Inflammatory macrophage (primary cell): ENCODE measurements around the gene RPL23.
"Not testable (repeated sequence)": the region's sequence is repeated elsewhere in the genome, so short reads cannot be mapped to it uniquely, and the experiment has no call there.

Experiments used
- DNase-seq, 2 donors: peaks; one replicate each; pipeline ENCODE4 v3.0.0-alpha.2; 2020 to 2022

The RPL23 gene

GRCh38 chr17:38867179-38867967 is 13.9 kb upstream of the RPL23 start:
- peak; percentile 76 to 77 for DNase-seq

GRCh38 chr17:38864636-38865398 is 11.3 kb upstream of the RPL23 start:
- DNase-seq: peak in 1 of 2 donors; percentile 40

GRCh38 chr17:38861399-38861843 is 7.9 kb upstream of the RPL23 start:
- DNase-seq: no peak

- no peak for DNase-seq
These were observed 3.8 kb upstream of the RPL23 start for GRCh38 chr17:38857271-38857670.

- DNase-seq: not testable (repeated sequence)
These were observed 1.7 kb upstream of the RPL23 start for GRCh38 chr17:38855101-38855714.

GRCh38 chr17:38852771-38853291 is 690 bp downstream of the RPL23 start:
- peak in 1 of 2 donors; percentile 21 for DNase-seq

GRCh38 chr17:38851434-38851833 is 2.1 kb downstream of the RPL23 start:
- no peak for DNase-seq

GRCh38 chr17:38850374-38850773 is 3.1 kb downstream of the RPL23 start:
- DNase-seq: no peak

- no peak for DNase-seq
These were observed 4.4 kb downstream of the RPL23 start for GRCh38 chr17:38848939-38849605.

- DNase-seq: no peak
These were observed 5.0 kb downstream of the RPL23 start for GRCh38 chr17:38848557-38848891.

GRCh38 chr17:38844261-38844757 is 9.2 kb downstream of the RPL23 start:
- DNase-seq: no peak

GRCh38 chr17:38825762-38826247 is 27.7 kb downstream of the RPL23 start:
- no peak for DNase-seq

- DNase-seq: peak; percentile 96 to 99
These were observed 28.4 kb downstream of the RPL23 start, which contains the start of gene CWC25 for GRCh38 chr17:38824899-38825761. Gene CWC25, minus strand, starts transcription at chr17:38825321. Its CDS starts 138 bp downstream, at chr17:38825183.

GRCh38 chr17:38815576-38816193 is 37.8 kb downstream of the RPL23 start:
- DNase-seq: peak; percentile 11 to 26

- no peak for DNase-seq
These were observed 43.7 kb downstream of the RPL23 start for GRCh38 chr17:38809828-38810227.

- DNase-seq: no peak
These were observed 53.2 kb downstream of the RPL23 start for GRCh38 chr17:38800237-38800760.

- DNase-seq: peak; percentile 96 to 97
These were observed 53.9 kb downstream of the RPL23 start, which contains the start of gene PIP4K2B for GRCh38 chr17:38799501-38800236. Gene PIP4K2B, minus strand, starts transcription at chr17:38799556. Its CDS starts 132 bp downstream, at chr17:38799424.

GRCh38 chr17:38798614-38799500 is 54.7 kb downstream of the RPL23 start:
- peak; percentile 27 to 44 for DNase-seq
